Adipose tissue (tissue), 3 donors: Measurements from ENCODE around the gene C7orf25. TPM values are rescaled to one million over a fixed set of nuclear protein-coding genes. Genes with fewer than 3 reads are reported as not detected.

Source experiments
- H3K27ac ChIP-seq: one replicate; pipeline ENCODE4 v1.5.1; 2013; ENCODE audit warnings: low read depth, low read length
- WGBS, 3 donors: extraction: QIAGEN DNeasy Blood & Tissue Kit; methylation state at CpG; one replicate each; pipeline ENCODE4 v1.1.7; 2013; 5-methylcytosine and 5-hydroxymethylcytosine counted together
- polyA plus RNA-seq, 3 donors: library from polyadenylated mRNA; stranded (reverse); fragments of 200-250 nt; gene quantifications; one replicate each; pipeline ENCODE4 v1.2.3, GENCODE V29; 2013
- donor health status: healthy with polysubstance abuse.
- donor health status: Bipolar disorder and iron deficiency.
- donor health status: healthy.

The C7orf25 gene
- polyA plus RNA-seq, result 1 to 10 TPM; 2.1 to 4.3 (median 3.9) TPM

- 0 to 1% (median 0%) methylated on average over 79 to 95 of the region's 95 CpGs for WGBS, 3 donors
These were observed at the start of gene C7orf25 for GRCh38 chr7:42911454-42912447. Gene C7orf25, minus strand, starts transcription at chr7:42912070. Its CDS starts 1,170 bp downstream, at chr7:42910900.

GRCh38 chr7:42961170-42961569 is 49.3 kb upstream of the C7orf25 start:
- 35 to 57% (median 43%) methylated on average over 2 of the region's 2 CpGs for WGBS, 3 donors
- no peak overlapping the region for H3K27ac ChIP-seq

More at GRCh38 chr7:42911454-42912447, at the start of gene C7orf25:
- H3K27ac ChIP-seq, result peak within 1 kb of the TSS; percentile 61

GRCh38 chr7:42960762-42961161 is 48.9 kb upstream of the C7orf25 start:
- no peak overlapping the region for H3K27ac ChIP-seq
- 60 to 69% (median 66%) methylated on average over 2 of the region's 2 CpGs for WGBS, 3 donors

GRCh38 chr7:42959549-42959948 is 47.7 kb upstream of the C7orf25 start:
- H3K27ac ChIP-seq, result no peak overlapping the region
- 79 to 87% (median 85%) methylated on average over 2 of the region's 2 CpGs for WGBS, 3 donors

GRCh38 chr7:42956062-42956461 is 44.2 kb upstream of the C7orf25 start:
- H3K27ac ChIP-seq, result no peak overlapping the region

- 77 to 84% (median 78%) methylated on average over 4 of the region's 4 CpGs for WGBS, 3 donors
These were observed 42.1 kb upstream of the C7orf25 start for GRCh38 chr7:42953994-42954393.

GRCh38 chr7:42952328-42952727 is 40.5 kb upstream of the C7orf25 start:
- 60 to 83% (median 77%) methylated on average over 4 of the region's 4 CpGs for WGBS, 3 donors

More at GRCh38 chr7:42953994-42954393, 42.1 kb upstream of the C7orf25 start:
- no peak overlapping the region for H3K27ac ChIP-seq

GRCh38 chr7:42950417-42950816 is 38.5 kb upstream of the C7orf25 start:
- WGBS, 3 donors, result 55 to 65% (median 62%) methylated on average over 3 of the region's 3 CpGs
- H3K27ac ChIP-seq, result no peak overlapping the region

More at GRCh38 chr7:42952328-42952727, 40.5 kb upstream of the C7orf25 start:
- H3K27ac ChIP-seq, result no peak overlapping the region

GRCh38 chr7:42947521-42947920 is 35.7 kb upstream of the C7orf25 start:
- no peak overlapping the region for H3K27ac ChIP-seq
- 64 to 81% (median 80%) methylated on average over 2 of the region's 2 CpGs for WGBS, 3 donors

GRCh38 chr7:42946627-42946950 is 34.7 kb upstream of the C7orf25 start:
- no peak overlapping the region for H3K27ac ChIP-seq
- 94 to 99% (median 95%) methylated on average over 2 of the region's 2 CpGs for WGBS, 3 donors

- 18 to 45% (median 21%) methylated on average over 3 to 4 of the region's 4 CpGs for WGBS, 3 donors
- no peak overlapping the region for H3K27ac ChIP-seq
These were observed 34.2 kb upstream of the C7orf25 start for GRCh38 chr7:42945821-42946626.

GRCh38 chr7:42940985-42941847 is 29.3 kb upstream of the C7orf25 start:
- no peak overlapping the region for H3K27ac ChIP-seq
- 51 to 60% (median 58%) methylated on average over 13 of the region's 13 CpGs for WGBS, 3 donors

- WGBS, 3 donors, result 85 to 86% (median 86%) methylated on average over 4 of the region's 4 CpGs
- no peak overlapping the region for H3K27ac ChIP-seq
These were observed 27.8 kb upstream of the C7orf25 start for GRCh38 chr7:42939457-42940240.

GRCh38 chr7:42935861-42936260 is 24.0 kb upstream of the C7orf25 start:
- H3K27ac ChIP-seq, result no peak overlapping the region
- 90 to 91% (median 90%) methylated on average over 5 of the region's 5 CpGs for WGBS, 3 donors

GRCh38 chr7:42934291-42934690 is 22.4 kb upstream of the C7orf25 start:
- H3K27ac ChIP-seq, result no peak overlapping the region
- 70 to 82% (median 77%) methylated on average over 3 of the region's 3 CpGs for WGBS, 3 donors

- WGBS, 3 donors, result 0 to 2% (median 1%) methylated on average over 17 of the region's 17 CpGs
- peak overlapping the region; percentile 43 for H3K27ac ChIP-seq
These were observed 21.1 kb upstream of the C7orf25 start for GRCh38 chr7:42932811-42933591.
